Vagina (tissue), 2 donors: ENCODE data around the gene CD40.

Source experiments
- CTCF ChIP-seq, 3 experiments: fragments of 450-650 bp in 2 of 3; fragments of 200-600 bp in 1 of 3; sonication (generic) in 1 of 3; IDR thresholded peaks; one replicate each; pipeline ENCODE4 v1.5.1; 2017 to 2019; ENCODE audit warnings: antibody characterized with exemption in 3 of 3, mild to moderate bottlenecking in 2 of 3, moderate library complexity in 2 of 3
- POLR2A ChIP-seq, 2 donors: fragments of 450-650 bp; IDR thresholded peaks; one replicate each; pipeline ENCODE4 v1.6.1; 2017; ENCODE audit warnings: antibody characterized with exemption in 2 of 2, mild to moderate bottlenecking in 2 of 2, moderate library complexity in 2 of 2
- POLR2AphosphoS5 ChIP-seq, 2 donors: sonication (generic); formaldehyde crosslinking; IDR thresholded peaks; one replicate each; pipeline ENCODE4 v1.9.0; 2017; ENCODE audit warnings: antibody characterized with exemption in 2 of 2, mild to moderate bottlenecking in 2 of 2, low read depth in 1 of 2; ENCODE audit not compliant: insufficient read depth in 1 of 2

- no peak for TF ChIP-seq CTCF (IDR thresholded peaks at IDR 0.05)
- no peak for TF ChIP-seq POLR2AphosphoS5 (IDR thresholded peaks at IDR 0.05; ENCODE audit: insufficient read depth in 1 of 2, low read depth in 1 of 2)
- TF ChIP-seq POLR2A (IDR thresholded peaks at IDR 0.05): no peak
Observed at GRCh38 chr20:46172961-46173536, 54.9 kb downstream of the CD40 start.
